ENCODE measurements around the gene WNT6. TPM values are rescaled to one million over a fixed set of nuclear protein-coding genes. Genes with fewer than 3 reads are reported as not detected.
"Not testable (repeated sequence)": the region's sequence is repeated elsewhere in the genome, so short reads cannot be mapped to it uniquely, and the experiment has no call there.

Gene WNT6
- total RNA-seq, 1 donor from 2014 or later = not detected

DNA sequence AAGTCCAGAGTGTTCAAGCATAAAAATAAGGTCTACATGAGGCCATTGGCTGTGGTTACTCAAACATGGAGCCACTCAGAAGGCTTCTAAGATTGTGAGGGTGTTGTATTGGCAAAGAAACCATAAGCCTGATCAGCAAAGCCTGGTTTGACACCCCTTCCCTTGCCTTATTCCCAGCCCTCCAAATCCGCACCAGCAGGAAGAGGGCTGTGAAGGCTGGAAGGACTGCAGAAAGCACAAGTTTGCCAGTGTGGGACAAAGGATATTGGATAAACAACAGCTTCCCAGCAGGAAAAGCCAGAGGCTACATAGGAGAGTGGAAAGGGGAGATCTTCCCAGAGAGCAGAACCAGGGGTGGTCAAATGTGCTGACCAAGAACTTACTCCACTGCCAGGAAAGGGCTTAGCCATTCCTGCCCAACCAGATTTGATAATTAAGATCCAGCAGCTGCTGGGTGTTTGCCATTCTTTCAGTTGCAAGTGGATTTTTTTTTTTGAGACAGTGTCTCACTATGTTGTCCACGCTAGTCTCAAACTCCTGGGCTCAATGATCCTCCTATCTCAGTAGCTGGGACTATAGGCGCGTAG lies 26.5 kb upstream of the WNT6 start:
- peaks cover 16% of the 10 kb centered on the region for H3K4me1 Mint-ChIP-seq (ENCODE audit: unreplicated experiment)
- peaks cover 4% of the 10 kb centered on the region for H3K27me3 Mint-ChIP-seq (ENCODE audit: unreplicated experiment)
- peaks cover 3% of the 10 kb centered on the region for H3K36me3 Mint-ChIP-seq (ENCODE audit: low read depth, unreplicated experiment)

DNA sequence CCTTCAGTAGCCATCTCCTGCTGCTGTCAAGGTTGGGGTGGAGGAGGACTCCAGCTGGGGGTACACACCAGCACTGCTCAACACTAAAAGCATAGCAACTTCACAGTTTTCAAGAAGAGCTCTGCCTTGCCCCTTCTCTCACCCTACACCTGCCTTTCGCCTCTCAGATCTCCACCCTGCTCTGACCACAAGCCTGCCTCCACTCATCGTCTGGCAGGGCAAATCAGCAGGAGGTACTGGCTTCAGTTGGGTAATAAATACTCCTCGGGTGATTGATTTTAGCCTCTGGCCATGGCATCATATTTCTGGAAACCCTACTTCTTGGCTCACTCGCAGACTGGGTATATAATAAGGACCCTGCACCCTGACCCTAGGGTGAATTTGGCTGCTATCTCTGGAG lies 24.9 kb upstream of the WNT6 start:
- H3K9me3 Mint-ChIP-seq (ENCODE audit: unreplicated experiment) = peaks cover 7% of the 10 kb centered on the region
- H3K27ac Mint-ChIP-seq (ENCODE audit: unreplicated experiment) = no peak overlapping the region
- no peak overlapping the region for H3K4me3 Mint-ChIP-seq (ENCODE audit: unreplicated experiment)
- H3K27me3 Mint-ChIP-seq (ENCODE audit: unreplicated experiment) = peaks cover 4% of the 10 kb centered on the region
- DNase-seq (ENCODE audit: low spot score) = no peak
- no peak for TF ChIP-seq CTCF (IDR thresholded peaks at IDR 0.05; ENCODE audit: unreplicated experiment)
- peaks cover 16% of the 10 kb centered on the region for H3K4me1 Mint-ChIP-seq (ENCODE audit: unreplicated experiment)
- peaks cover 3% of the 10 kb centered on the region for H3K36me3 Mint-ChIP-seq (ENCODE audit: low read depth, unreplicated experiment)

More for the DNA sequence above, 26.5 kb upstream of the WNT6 start:
- Mint-ChIP-seq H3K4me3 (ENCODE audit: unreplicated experiment) (no peak overlapping the region), H3K27ac (ENCODE audit: unreplicated experiment) (no peak overlapping the region), H3K9me3 (ENCODE audit: unreplicated experiment) (peaks cover 7% of the 10 kb centered on the region)
- no peak for TF ChIP-seq CTCF (IDR thresholded peaks at IDR 0.05; ENCODE audit: unreplicated experiment)
- no peak for DNase-seq (ENCODE audit: low spot score)

DNA sequence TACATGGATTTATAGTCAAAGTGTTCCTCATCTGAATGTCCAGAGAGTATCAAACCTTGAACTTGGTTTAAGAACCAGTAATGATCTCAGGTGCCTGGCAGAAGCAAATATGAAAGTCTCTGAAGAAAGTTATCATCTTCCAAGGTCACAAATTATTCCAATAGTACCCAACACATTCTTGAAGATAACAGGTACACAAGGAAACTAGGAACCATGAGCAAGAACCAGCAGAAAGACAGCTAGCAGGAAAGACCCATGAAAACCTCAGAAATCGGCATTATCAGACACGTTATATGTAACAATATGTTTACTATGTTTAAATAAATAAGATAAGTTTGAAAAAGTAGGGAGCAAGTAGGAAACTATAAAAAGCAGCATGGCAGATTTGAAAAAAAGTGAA lies 22.1 kb upstream of the WNT6 start:
- no peak overlapping the region for H3K4me3 Mint-ChIP-seq (ENCODE audit: unreplicated experiment)
- no peak for TF ChIP-seq CTCF (IDR thresholded peaks at IDR 0.05; ENCODE audit: unreplicated experiment)
- peaks cover 4% of the 10 kb centered on the region for H3K27me3 Mint-ChIP-seq (ENCODE audit: unreplicated experiment)
- H3K9me3 Mint-ChIP-seq (ENCODE audit: unreplicated experiment) = peaks cover 7% of the 10 kb centered on the region
- H3K27ac Mint-ChIP-seq (ENCODE audit: unreplicated experiment) = no peak overlapping the region
- no peaks in the 10 kb centered on the region for H3K36me3 Mint-ChIP-seq (ENCODE audit: low read depth, unreplicated experiment)
- H3K4me1 Mint-ChIP-seq (ENCODE audit: unreplicated experiment) = peaks cover 12% of the 10 kb centered on the region
- no peak for DNase-seq (ENCODE audit: low spot score)

DNA sequence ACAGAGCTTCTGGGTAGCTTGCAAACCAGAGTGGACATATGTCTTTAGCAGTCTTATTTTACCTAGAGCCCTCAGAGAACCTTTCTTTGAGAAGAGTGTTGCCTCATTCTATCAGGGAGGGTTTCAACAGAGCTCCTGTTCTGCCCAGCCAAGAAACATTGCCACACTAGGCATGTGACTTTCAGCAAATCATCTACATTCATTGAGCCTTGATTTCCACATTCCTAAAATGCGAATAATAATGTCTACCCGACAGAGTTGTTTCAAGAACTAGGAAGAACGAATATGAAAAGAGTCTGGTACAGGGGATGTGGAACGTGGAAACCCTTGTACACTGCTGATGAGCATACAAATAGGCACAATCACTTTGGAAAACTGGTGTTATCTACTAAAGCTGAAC lies 20.2 kb upstream of the WNT6 start:
- no peak for TF ChIP-seq CTCF (IDR thresholded peaks at IDR 0.05; ENCODE audit: unreplicated experiment)
- peaks cover 3% of the 10 kb centered on the region for H3K27me3 Mint-ChIP-seq (ENCODE audit: unreplicated experiment)
- no peak overlapping the region for H3K4me3 Mint-ChIP-seq (ENCODE audit: unreplicated experiment)
- DNase-seq (ENCODE audit: low spot score) = no peak
- peaks cover 7% of the 10 kb centered on the region for H3K9me3 Mint-ChIP-seq (ENCODE audit: unreplicated experiment)
- H3K4me1 Mint-ChIP-seq (ENCODE audit: unreplicated experiment) = no peaks in the 10 kb centered on the region
- peaks cover 3% of the 10 kb centered on the region for H3K36me3 Mint-ChIP-seq (ENCODE audit: low read depth, unreplicated experiment)
- H3K27ac Mint-ChIP-seq (ENCODE audit: unreplicated experiment) = no peak overlapping the region

GRCh38 chr2:218839888-218840287 lies 19.7 kb upstream of the WNT6 start:
- DNase-seq (ENCODE audit: low spot score) = no peak
- no peak for TF ChIP-seq CTCF (IDR thresholded peaks at IDR 0.05; ENCODE audit: unreplicated experiment)
- H3K27me3 Mint-ChIP-seq (ENCODE audit: unreplicated experiment) = peaks cover 4% of the 10 kb centered on the region

GRCh38 chr2:218844334-218844733 lies 15.3 kb upstream of the WNT6 start:
- DNase-seq (ENCODE audit: low spot score); H3K4me1 Mint-ChIP-seq (ENCODE audit: unreplicated experiment); H3K36me3 Mint-ChIP-seq (ENCODE audit: low read depth, unreplicated experiment); H3K27me3 Mint-ChIP-seq (ENCODE audit: unreplicated experiment); H3K27ac Mint-ChIP-seq (ENCODE audit: unreplicated experiment); H3K9me3 Mint-ChIP-seq (ENCODE audit: unreplicated experiment); H3K4me3 Mint-ChIP-seq (ENCODE audit: unreplicated experiment): not testable (repeated sequence)

More at GRCh38 chr2:218839888-218840287, 19.7 kb upstream of the WNT6 start:
- no peak overlapping the region for H3K27ac Mint-ChIP-seq (ENCODE audit: unreplicated experiment)
- peaks cover 4% of the 10 kb centered on the region for H3K36me3 Mint-ChIP-seq (ENCODE audit: low read depth, unreplicated experiment)
- no peaks in the 10 kb centered on the region for H3K4me1 Mint-ChIP-seq (ENCODE audit: unreplicated experiment)
- peaks cover 7% of the 10 kb centered on the region for H3K9me3 Mint-ChIP-seq (ENCODE audit: unreplicated experiment)
- H3K4me3 Mint-ChIP-seq (ENCODE audit: unreplicated experiment) = no peak overlapping the region

DNA sequence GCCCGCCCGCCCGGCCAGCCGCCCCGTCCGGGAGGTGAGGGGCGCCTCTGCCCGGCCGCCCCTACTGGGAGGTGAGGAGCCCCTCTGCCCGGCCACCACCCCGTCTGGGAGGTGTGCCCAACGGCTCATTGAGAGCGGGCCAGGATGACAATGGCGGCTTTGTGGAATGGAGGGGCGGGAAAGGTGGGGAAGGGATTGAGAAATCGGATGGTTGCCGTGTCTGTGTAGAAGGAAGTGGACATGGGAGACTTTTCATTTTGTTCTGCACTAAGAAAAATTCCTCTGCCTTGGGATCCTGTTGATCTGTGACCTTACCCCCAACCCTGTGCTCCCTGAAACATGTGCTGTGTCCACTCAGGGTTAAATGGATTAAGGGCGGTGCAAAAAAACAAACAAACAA lies 12.6 kb upstream of the WNT6 start:
- not testable (repeated sequence) for H3K4me3 Mint-ChIP-seq (ENCODE audit: unreplicated experiment)
- H3K27ac Mint-ChIP-seq (ENCODE audit: unreplicated experiment) = peak overlapping the region; percentile 24

More for the DNA sequence above, 12.6 kb upstream of the WNT6 start:
- not testable (repeated sequence) for H3K27me3 Mint-ChIP-seq (ENCODE audit: unreplicated experiment); DNase-seq (ENCODE audit: low spot score); H3K4me1 Mint-ChIP-seq (ENCODE audit: unreplicated experiment); H3K9me3 Mint-ChIP-seq (ENCODE audit: unreplicated experiment); H3K36me3 Mint-ChIP-seq (ENCODE audit: low read depth, unreplicated experiment)
